HG03469 (cell line): ENCODE results near the gene ARHGAP28.

Experiments
- ATAC-seq: cut with Tn5 transposase; IDR thresholded peaks from one replicate; pipeline ENCODE4 v1.9.1; 2021; ENCODE audit warnings: mild to moderate bottlenecking, moderate library complexity, moderate number of reproducible peaks; ENCODE audit not compliant: unreplicated experiment

The ARHGAP28 gene, protein sequence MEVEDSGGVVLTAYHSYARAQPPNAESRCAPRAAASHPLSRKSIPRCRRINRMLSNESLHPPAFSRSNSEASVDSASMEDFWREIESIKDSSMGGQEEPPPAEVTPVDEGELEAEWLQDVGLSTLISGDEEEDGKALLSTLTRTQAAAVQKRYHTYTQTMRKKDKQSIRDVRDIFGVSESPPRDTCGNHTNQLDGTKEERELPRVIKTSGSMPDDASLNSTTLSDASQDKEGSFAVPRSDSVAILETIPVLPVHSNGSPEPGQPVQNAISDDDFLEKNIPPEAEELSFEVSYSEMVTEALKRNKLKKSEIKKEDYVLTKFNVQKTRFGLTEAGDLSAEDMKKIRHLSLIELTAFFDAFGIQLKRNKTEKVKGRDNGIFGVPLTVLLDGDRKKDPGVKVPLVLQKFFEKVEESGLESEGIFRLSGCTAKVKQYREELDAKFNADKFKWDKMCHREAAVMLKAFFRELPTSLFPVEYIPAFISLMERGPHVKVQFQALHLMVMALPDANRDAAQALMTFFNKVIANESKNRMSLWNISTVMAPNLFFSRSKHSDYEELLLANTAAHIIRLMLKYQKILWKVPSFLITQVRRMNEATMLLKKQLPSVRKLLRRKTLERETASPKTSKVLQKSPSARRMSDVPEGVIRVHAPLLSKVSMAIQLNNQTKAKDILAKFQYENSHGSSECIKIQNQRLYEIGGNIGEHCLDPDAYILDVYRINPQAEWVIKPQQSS

GRCh38 chr18:6729247-6730091 lies at the start of gene ARHGAP28:
Gene ARHGAP28 (plus strand): TSS chr18:6729716. CDS start chr18:6729822, 106 bp downstream.
- no peak for ATAC-seq

DNA sequence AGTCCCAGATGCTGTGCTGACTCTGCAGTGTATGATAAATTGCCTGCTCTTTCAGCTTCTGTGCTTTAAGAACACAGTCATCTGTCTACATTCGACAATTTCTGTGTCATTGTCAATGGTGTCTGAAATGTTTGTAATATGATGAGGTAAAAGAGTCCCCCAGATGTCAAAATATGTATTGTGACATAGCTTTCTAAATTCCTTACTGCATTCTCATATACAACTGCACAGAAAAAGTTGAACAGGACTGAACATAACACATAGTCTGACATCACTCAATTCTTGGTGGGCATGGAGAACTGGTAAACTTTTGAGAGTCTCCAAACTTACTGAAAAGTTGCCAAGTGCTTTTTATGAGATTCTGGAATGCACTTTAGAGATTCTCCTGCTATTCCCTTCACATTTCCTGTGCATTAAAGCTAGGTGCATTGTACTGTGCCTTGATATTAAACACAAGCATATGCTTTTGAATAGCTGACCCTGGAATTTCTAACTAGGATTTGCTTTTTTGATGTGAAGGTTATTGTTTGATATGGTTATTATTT lies 48.1 kb upstream of the ARHGAP28 start:
- ATAC-seq: no peak

- no peak for ATAC-seq
These were observed 46.9 kb upstream of the ARHGAP28 start for GRCh38 chr18:6682437-6683111.

GRCh38 chr18:6683112-6683876 lies 46.2 kb upstream of the ARHGAP28 start:
- no peak for ATAC-seq

GRCh38 chr18:6687676-6688075 lies 41.8 kb upstream of the ARHGAP28 start:
- no peak for ATAC-seq

DNA sequence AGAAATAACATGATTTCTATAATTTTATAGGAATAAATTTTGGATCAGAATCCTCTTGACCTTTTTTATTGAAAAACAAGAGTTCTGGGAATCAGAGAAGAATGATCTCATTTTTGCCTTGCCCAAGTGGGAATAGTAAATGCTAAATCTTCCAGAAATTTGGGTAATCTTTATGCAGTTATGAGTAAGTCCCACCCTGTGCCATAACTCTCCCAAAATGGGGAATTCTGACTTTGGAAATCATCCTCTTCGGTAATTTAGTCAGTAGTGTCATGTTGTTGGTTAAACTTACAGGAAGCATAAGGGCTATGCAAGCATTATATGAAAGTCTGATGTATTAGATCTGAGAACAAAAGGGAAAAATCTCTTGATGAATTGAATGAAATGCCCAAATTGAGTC lies 20.6 kb upstream of the ARHGAP28 start:
- no peak for ATAC-seq

GRCh38 chr18:6711467-6711866 lies 18.0 kb upstream of the ARHGAP28 start:
- ATAC-seq: no peak

DNA sequence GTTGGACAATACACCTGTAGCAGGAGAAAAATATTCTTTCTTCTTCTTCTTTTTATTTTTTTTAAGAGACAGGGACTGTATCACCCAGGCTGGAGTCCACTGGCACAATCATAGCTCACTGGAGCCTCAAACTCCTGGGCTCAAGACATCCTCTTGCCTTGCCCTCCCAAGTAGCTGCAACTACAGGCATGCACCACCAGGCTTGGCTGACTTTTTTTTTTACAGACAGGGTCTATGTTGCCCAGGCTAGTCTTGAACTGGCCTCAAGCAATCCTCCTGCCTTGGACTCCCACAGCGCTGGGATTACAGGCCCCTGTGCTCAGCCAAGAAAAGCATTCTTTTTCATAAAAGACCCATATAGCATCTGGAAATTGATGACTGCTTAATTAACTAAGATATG lies 17.1 kb upstream of the ARHGAP28 start:
- no peak for ATAC-seq

DNA sequence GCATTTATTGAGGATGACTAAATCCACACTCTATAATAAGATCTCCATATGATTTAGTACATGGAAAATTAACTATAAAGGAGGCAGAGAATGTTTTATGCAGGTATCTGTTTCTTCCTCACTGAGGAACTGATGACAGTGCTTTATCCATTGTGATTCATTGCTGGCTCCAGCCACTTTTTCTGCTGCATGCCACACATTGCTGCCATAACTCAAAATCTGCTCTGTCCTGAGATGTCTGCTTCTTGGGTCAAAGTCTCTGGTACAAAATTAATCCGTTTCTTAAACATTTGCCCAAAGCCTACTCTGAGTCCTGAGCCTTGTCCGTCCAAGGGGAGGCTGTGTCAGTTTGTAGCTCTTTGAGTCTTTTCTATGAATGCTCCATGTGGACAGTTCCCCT lies 15.5 kb upstream of the ARHGAP28 start:
- ATAC-seq: no peak

DNA sequence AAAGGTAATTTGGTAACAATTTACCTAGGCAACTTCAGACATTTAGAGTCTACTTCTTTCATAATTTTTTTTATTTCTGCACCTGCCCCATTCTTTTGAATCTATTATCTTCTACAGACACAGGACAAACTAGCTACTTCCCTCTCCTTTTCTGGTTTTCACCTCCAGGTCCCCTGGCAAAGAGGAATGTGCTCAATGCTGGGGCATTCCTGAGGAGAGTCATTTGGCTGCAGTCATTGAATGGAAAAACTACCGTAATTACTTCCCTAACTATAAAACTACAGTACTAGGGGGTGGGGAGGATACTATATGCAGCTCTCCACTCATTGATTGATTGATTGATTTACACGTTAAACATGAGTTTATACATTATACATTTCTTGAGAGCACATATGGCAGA lies 11.2 kb upstream of the ARHGAP28 start:
- ATAC-seq: no peak

- ATAC-seq: no peak
These were observed 10.2 kb upstream of the ARHGAP28 start for GRCh38 chr18:6719098-6719846.

GRCh38 chr18:6719910-6720683 lies 9.4 kb upstream of the ARHGAP28 start:
- no peak for ATAC-seq

DNA sequence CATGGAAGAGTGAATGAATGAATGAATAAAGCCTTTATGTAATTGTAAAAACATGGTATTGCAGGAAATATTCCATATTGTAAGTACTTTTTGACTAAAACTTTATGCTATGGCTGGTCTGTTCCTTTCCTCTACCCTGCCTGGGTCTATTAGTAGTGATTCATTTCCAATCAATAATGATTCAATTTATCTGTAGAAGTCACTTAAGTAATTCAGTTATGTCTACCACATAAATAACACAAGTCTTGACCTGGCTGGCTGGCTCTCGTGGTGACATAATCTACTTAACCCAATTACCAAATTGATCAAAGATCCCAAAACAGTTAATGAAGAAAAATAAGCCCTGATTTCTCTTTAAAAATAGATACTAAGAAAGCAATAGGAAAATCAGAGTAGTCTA lies 7.8 kb upstream of the ARHGAP28 start:
- no peak for ATAC-seq

- no peak for ATAC-seq
These were observed 6.8 kb upstream of the ARHGAP28 start for GRCh38 chr18:6722690-6723089.

DNA sequence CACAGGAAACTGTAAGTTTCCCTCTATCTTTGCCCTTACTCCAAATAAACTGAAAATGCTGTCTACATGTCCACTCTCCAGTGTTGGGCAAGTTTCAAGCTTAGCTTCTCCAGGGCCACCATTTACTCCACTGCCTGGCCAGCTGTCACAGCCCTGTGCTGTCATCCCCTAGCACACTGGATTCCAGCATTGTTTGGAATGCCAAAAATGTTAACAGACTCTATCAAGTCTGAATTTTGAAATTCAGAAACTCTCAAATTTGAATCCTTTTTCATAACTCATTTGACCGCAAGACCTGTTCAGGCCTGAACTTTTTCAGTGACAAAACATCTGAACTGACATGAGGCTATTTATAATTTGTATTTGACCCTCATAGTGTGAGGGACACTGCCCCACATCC lies 5.2 kb upstream of the ARHGAP28 start:
- ATAC-seq: no peak

GRCh38 chr18:6728331-6728730 lies 1.2 kb upstream of the ARHGAP28 start:
- ATAC-seq: no peak

DNA sequence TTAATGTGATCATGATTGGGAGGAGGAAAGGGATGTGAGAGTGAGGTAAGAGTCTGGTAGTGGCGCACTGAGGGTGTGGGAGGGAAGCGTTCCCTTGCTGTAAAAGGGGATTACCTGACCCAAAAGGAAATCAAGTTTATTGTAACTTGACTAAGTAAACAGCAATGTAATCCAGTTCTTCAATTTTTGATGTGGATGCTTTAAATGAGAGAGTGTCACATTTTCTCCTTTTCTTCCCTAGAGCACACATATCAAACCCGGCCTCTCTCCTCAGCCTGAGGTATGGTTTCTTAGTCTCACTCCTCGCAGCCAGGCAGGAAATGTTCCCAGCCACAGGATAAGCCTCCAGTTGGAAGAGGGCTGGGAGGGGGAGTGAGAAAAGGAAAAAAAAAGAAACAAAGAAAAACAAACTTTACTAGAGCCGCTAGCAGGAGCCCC lies 688 bp upstream of the ARHGAP28 start:
- no peak for ATAC-seq
